GM18861 (cell line): ENCODE data around the gene MAP2K3.

ENCODE experiments used
- ATAC-seq: cut with Tn5 transposase; IDR thresholded peaks from one replicate; pipeline ENCODE4 v1.9.1; 2021; ENCODE audit not compliant: unreplicated experiment

MAP2K3 gene

DNA sequence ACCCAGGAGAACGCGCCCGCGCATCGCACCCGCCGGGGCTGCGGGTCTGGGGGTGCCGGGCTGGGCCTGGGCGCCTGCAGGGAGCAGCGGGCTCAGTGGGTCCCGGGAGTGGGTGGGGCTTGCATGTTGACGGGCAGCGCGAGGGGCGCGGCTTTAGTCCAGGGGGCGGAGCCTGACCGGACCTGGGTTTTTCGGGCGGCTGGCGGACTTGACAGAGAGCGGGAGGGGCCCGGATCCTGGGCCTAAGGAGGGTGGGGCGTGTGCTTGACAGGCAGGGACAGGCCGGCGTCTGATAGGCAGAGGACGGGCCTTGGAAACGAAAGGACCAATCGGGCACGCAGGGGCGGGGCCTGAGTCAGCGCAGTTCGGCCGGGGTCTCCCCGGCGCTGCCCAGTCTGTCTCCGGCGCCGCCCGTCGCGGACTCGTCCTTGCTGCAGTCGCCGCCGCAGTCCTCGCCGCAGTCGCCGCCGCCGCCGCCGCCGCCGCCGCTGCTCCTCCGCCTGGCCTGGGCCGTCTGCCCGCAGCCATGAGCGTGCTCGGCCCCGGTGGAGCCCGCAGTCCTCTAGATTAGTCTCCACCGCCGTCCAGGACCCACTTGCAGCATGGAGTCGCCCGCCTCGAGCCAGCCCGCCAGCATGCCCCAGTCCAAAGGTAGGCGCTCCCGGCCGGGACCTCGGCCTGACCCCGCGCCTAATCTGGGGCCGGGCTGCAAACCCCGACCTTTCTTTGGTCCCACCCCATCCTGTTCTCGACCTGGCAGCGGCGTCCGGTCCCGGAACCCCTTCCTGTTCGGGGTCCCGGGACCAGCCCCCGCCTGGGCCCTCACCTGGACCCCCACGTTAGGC lies at the start of gene MAP2K3:
TSS of gene MAP2K3 (plus strand) at position 393 of the 845 bp plus-strand sequence. CDS start at position 603, 210 bp downstream.
- peak; percentile 44 for ATAC-seq

DNA sequence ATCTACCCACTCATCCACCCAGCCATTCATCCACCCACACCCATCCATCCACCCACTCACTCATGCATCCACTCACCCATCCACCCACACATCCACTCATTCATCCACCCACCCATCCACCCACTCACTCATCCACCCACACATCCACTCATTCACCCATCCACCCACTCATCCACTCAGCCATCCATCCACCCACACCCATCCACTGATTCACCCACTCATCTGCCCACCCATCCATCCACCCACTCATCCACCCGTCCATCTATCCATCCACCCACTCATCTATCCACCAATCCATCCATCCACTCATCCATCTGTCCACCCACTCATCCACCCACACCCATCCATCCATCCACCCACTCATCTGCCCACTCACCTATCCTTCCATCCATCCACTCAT lies 48.6 kb upstream of the MAP2K3 start:
- ATAC-seq, result no peak

DNA sequence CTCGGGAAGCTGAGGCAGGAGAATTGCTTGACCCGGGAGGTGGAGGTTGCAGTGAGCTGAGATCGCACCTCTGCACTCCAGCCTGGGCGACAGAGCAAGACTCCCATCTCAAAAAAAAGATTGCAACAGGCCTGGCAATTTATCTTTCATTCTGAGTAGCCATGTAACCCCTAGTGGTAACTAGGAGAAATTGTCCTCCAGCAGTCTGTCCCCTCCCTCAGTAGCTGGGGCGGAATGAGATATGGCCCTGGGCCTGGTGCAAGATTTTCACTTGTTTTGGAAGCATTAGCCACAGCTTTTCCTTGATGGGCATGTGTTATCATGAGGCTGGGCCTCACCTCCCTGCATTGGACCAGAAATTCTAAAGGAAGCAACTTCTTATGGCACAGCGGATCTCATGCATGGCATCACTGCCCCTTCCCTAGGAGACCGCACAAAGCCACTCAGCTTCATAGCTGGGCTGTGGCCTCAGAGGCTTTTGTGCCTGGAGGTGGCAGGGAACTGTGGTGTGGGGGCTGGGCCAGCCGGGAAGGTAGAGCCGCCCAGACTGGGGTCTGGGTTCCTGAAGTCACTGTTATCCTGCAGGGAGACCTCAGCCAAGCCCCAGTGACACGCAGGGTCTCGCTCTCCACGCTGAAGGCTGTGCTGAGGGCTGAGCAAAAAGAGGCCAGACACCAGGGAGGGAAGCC lies 44.7 kb upstream of the MAP2K3 start:
- ATAC-seq, result no peak

DNA sequence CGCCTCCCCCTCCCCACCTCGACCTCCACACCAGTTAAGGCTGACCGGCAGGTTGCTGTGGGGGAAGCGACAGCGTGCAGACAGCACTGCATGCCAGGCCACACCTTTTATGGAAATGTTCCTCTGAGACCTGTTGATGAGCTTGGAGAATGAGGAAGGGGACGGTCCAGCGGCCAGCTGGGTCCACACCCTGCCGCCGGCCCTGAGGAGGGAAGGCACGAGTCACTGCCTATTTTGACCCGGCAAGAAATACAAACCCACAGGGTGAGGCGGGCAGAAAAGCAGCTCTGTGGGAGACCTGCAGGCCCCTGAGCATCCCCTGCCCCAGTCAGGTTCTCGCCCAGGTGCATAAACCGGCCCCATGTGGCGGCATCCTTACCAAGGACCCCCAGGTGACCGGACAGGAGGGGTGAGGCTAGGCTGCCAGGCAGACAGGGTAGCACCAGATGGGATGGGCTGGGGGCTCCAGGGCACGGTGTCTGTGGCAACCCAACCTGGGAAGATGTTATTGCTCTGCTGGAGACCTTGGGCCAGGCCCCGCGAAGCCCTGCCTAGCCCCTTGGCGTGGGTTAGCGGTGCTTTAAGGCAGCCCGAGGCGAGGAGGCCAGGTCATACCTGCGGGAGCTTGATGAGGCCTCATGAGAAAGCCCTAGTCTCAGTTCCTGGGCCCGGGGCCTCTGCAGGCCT lies 44.0 kb upstream of the MAP2K3 start:
- ATAC-seq, result no peak

DNA sequence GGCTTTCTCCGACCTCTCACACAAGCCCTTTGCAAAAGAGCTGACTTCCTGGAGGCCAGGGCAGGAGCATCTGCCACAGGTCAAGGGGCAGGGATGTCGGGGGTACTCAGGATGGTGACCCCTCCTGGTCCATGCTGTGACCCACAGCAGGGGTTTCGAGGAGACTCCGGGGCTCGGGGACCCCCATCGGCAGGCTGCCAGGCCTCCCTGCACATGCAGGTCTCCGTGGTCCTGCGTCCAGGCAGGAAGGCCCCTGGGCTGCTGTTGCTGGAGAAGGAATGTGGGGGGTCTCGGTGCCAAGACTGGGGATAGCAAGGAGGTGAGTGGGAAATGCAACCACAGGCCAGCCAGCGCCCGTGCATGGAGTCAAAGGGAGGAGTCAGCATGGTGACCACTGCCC lies 42.9 kb upstream of the MAP2K3 start:
- ATAC-seq, result no peak

DNA sequence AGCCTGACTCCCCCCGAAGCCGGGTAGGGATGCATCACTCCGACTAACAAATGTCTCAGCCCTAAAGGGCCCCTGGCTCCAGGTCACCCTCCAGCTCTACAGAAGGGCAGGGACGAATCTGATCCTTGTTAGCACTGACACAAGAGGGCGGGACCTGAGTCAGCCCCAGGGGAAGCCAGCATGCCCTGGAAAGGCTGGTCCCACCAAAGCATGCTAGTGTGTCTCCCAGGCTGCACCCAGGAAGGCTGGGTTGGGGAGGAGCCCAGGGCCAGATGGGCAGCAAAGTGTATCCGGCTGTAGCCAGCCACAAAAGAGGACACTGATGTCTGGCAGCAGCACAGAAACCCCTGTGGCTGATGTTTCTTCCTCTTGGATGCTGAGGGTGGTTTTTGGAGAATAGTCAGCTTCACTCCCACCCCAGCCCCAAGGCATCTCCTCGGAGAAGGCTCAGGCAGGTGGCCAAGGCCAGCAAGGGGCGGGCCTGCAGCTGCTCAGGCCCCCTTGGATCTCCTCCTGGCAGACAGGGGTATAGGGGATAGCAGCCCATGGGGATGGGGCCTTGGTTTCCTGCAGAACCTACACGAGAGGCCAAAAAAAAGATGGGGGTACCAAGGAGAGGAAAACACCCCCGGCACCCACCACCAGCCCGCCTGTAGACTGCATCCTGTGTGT lies 42.3 kb upstream of the MAP2K3 start:
- ATAC-seq, result no peak

DNA sequence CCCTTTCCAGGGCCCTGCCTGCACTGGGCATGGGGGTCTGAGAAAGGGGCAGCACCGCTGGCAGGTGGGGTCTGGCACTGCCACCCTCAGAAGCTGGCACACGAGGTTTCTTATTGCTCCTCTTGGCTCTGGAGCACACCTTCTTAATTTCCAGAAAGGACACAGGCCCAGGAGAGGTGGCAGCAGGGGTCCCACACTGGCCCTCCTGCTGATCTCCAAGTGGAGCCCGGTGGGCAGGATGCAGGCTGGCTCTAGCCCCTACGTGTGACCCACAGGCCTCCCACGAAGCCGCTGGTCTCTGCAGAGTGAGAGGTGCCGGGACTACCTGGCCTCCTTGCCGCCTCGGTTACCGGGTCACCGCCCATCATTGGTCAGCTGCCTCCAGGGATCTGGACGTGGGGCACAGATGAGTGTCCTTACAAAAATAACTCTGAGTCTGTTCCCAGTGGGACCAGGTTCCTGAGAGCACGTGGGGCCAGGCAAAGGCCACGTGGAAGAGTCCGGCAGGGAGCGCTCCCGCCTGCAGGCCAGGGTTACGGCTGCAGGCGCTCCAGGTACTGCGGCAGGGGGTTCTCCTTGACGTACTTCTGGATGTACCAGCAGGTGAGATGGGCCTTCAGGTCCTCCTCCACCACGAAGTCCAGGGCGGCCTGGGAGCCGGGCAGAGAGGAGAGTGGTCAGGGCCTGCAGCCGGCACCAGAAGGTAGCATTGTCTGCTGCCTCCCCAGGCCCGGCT lies 41.6 kb upstream of the MAP2K3 start:
- ATAC-seq, result no peak

DNA sequence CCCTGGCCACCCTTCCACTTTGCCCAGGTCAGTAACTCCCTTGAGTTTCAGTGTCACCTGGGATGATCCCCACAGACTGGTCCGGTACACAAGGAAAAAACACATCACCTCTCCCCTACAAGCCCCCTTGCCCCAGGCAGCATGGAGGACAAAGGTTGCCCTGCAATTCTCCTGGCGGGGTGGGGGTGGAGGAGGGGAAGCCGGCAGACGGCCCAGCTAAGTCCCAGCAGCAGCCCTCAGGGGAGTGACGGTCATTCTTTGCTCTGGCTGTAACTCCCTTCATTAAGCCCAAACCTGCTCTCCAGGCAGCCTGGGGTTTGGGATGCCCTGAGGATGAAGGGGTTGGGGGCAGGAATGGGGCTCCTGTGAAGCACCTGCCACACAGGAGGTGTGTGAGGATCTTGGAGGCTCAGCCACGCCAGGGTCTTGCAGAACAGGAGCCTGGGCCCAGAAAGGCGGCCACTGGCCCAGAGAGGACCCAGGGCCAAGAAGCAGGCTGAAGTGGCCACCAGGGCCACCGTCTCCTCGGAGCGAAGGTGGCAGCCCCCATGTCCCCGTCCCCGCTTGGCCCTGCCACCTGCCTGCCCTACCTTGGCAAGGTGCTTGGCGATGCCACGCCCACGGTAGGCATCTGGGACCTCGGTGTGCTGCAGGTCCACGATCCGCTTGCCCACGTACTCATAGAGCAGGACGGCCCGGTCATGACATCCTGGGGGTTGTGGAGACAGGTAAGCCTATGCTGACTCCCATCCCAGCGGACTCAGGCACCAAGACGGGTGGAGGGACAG lies 40.8 kb upstream of the MAP2K3 start:
- no peak for ATAC-seq

DNA sequence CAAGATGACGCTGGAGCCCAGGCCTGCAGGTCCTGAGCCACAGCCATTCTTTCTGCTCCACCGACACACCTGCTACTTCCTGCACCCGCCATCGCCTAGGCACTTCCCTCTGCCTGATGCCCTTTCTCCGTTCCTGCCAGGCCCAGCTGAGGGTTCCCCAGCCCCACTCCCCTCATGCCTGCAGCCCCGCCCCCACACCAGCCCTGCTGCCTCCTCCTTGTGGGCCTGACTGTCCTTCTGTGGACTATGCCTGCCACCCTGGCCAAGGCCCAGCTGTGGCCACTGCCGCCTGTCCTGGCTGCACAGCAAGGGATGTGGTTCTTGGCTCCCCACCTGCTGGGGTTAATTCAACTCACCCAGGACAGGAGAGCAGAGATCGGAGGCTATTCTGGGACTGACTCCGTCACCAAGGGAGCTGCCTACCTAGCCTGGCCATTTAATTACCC lies 38.8 kb upstream of the MAP2K3 start:
- ATAC-seq, result no peak

DNA sequence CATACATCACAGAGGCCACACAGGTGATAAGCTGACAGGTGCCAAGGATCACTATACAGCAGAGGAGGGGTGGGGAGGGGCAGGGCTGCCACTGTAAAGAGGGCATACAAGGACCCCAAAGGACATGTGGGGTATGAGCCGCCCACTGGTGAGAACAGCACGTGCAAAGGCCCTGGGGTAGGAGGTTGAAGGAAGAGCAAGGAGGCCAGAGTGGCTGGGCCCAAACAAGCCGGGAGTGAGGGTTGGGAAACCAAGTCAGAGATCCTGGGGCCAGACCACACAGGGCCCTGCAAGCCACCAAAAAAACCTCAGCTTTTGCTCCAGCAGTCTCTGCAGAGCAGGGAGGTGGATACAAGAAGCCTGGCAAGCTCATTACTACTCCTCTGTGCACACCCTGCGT lies 37.8 kb upstream of the MAP2K3 start:
- ATAC-seq, result no peak

DNA sequence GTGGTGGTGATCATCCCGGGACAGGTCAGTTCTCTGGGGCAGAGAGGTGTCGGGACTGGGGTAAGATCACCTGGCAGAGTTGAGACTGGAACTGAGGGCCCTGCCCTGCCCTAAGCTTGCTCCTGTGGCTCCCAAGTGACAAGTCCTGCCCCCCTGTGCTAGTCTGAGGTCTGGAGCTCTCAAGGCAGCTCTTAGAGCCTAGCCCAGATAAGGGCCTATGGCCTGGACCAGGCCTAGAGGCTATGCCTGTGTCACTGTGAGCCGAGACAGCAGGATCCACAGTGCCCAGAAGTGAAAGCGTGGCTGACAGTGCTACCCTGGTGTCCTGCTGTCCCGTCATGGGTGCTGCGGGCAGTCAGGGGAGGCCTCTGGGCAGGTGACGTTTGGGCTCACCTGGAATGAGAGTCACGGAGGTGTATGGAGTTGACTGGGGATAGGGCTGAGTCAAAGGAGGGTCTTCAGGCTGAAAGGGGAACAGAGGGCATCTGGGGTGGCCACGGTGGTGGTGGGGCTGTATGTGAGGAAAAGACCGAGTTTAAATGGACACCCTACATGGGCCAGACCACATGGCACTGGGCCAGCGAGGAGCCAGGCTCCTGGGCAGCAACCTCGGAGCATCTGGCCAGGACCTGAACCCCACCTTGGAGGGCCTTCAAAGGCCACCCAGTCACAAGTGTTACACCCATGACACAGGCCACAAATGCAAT lies 36.8 kb upstream of the MAP2K3 start:
- ATAC-seq, result no peak

DNA sequence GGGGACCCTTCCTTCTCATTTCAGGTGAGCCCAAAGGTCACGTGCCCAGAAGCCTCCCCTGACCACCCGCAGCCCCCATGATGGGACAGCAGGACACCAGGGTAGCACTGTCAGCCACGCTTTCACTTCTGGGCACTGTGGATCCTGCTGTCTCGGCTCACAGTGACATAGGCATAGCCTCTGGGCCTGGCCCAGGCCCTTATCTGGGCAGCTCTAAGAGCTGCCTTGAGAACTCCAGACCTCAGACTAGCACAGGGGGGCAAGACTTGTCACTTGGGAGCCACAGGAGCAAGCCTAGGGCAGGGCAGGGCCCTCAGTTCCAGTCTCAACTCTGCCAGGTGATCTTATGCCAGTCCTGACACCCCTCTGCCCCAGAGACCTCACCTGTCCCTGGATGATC lies 36.0 kb upstream of the MAP2K3 start:
- no peak for ATAC-seq

DNA sequence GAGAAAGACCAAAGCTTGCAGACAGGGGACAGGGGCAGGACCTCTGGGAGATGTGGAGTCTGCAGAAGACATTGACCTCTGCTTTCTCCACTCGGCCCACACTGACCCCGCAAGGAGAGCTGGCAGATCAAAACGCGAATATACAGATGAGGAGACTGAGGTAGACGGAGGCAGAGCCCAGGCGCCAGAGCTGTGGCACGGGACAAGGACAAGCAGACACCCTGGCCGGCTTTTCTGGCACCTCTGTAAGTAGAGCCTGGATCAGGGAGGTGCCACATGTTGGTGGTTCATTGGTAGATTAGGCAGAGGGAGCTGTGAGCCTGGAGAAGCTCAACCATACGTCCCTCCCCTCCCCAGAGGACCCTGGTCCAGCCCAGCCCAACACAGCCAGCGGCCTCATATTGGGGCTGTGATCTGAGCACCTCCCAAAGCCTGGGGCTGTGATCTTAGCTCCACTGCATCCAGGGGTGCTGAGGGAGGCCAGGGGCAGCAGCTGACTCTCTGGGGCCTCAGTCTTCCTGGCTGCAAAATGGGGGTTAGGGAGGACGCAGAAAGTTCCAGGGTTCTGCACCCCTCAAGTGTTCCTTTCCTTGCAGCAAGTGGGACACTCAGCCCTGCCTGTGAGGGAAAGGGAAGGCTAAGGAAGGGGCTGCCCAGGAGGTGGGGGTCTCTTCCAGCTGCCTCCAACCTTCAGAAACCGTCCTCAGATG lies 35.3 kb upstream of the MAP2K3 start:
- no peak for ATAC-seq

DNA sequence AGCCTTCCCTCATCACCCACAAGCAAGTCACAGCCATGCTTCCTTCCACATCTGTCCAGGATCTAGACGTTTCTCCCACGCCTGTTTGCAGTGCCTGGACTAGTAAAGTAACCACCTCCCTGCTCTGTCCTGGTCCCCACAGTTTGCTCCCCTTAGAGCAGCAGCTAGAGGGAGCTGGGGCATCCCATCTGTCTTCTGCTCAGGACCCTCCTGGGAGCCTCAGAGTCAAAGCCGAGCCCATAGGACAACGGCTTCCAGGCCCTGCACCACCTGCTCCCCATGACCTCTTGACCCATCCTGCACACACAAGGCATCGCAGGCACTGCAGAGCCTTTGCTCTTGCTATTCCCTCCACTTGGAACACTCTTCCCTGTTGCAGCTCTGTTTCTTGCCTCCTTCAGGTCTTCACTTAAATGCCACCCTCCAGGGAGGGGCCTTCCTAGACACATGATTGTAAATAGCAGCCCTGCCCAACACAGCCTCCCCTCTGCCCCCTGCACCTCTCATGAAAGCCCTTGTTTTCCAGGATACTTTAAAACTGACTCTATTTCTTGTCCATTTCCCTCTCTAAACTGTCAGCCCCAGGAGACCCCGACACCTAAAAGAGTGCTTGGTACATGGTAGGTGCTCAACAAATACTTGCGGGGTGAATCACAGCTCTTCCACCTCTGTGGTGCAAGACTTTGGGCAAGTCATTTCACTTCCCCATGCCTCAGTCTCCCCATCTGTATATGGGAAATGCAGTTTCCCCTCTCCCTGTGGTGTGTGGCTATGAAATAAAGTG lies 34.4 kb upstream of the MAP2K3 start:
- no peak for ATAC-seq

DNA sequence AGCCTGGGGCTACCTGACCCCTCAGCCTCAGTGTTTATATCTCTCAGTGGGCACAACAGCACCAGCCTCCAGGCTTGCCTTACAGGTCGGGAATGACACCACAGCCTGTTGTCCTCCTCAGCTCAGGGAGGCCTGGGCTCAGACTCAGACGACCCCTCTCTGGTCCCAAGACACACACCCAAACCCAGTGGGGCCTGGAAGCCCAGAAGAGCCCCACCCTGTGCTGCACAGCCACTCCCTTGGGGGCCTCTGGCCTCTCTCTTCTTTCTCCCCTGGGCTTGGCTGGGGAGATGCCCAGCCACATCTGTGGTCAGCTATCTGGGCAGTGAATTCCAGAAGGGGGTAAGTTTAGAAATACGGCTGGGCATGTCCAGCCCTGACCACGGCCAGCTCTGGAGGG lies 33.7 kb upstream of the MAP2K3 start:
- ATAC-seq, result no peak

DNA sequence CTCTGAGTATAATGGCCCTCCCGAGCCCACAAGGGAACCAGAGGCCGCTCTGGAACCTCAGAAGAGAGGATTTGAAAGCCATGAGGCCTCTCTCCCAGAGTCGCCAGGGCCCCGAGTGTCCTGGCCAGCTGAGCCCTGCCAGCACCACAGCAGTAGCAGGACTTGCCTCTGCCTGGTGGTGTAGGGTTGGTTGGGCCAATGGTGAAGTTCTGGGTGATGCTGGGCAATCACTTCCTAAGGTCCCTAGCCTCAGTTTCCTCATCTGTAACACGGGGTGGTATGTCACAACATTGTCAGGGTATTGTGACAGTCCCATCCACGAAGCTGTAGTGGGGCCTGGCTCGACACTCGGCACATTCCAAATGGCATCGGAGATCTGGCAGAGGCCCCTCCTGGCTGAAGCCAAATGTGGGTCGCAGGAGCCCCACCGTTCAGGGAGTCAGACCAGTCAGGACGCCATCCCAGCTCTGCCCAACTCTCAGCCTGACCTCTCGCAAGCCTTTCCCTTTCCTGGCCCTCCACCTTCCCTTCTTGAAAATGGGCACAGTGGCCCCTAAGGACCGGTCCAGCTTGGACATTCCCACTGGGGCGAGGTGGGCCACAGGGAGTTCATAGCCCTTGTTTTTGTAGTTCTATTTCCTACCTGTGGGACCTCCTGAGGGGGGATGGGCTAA lies 33.0 kb upstream of the MAP2K3 start:
- ATAC-seq, result no peak

DNA sequence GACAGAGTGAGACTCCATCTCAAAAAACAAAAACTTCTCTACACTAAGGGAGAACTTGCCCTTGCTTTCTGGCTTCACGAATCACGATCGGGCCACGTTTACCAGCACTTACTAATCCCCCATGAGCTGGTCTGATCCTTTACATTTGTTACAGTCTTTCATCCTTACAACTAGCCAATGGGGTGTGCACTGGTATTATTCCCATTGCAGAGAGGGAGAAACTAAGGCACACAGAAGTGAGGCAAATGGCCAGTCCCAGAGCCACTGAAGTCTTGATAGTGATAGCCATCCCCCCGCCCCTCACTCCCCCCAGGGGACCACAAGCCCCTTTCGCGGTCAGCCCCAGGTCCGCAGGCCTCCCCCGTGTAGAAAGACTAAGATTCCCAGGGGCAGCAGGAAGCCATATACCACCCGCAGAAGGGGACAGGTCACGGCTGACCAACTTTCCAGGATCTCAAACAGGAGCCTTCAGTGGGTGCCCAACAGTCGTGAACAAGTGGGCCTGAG lies 32.2 kb upstream of the MAP2K3 start:
- no peak for ATAC-seq
